GM20000 (cell line): ENCODE data around the gene KCNA10.

Experiments used
- DNase-seq: peaks from one replicate; pipeline ENCODE4 v3.0.0; 2012; ENCODE audit warnings: low spot score
- CTCF ChIP-seq: IDR thresholded peaks from 2 replicates; pipeline ENCODE4 v1.5.1; 2012; ENCODE audit warnings: mild to moderate bottlenecking, control low read depth; ENCODE audit errors: extremely low read depth, missing control alignments

Gene KCNA10

GRCh38 chr1:110545492-110545891, 26.5 kb upstream of the KCNA10 start:
- DNase-seq = no peak
- TF ChIP-seq CTCF = no peak

- no peak for DNase-seq
- no peak for TF ChIP-seq CTCF
Measured at GRCh38 chr1:110544753-110545152, 25.8 kb upstream of the KCNA10 start.

GRCh38 chr1:110542725-110543124, 23.8 kb upstream of the KCNA10 start:
- DNase-seq = peak; percentile 45
- TF ChIP-seq CTCF = no peak

- no peak for TF ChIP-seq CTCF
- no peak for DNase-seq
Measured at GRCh38 chr1:110541906-110542395, 23.0 kb upstream of the KCNA10 start.

- DNase-seq = no peak
- TF ChIP-seq CTCF = no peak
Measured at GRCh38 chr1:110540891-110541685, 22.1 kb upstream of the KCNA10 start.

GRCh38 chr1:110538921-110539320, 19.9 kb upstream of the KCNA10 start:
- DNase-seq = no peak
- no peak for TF ChIP-seq CTCF

DNA sequence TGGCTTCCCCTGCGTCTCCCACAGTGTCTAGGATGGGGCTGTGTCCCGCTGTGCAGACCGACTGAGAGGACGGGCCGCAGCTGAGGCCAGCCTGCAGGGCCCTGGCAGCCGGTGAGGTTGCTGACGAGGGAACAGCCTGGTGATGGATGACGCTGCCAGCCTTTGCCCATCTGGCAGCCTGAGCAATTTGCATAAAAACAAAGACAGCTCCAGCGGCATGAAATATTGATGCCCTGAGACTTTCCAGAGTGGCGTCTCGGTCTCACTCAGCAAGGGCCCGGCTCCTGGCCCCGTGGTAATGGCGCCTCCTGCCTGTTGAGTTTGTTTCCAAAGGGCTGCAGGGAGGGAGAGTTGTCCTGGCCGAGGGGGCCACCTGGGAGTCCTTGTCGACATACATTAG, 19.1 kb upstream of the KCNA10 start:
- no peak for DNase-seq
- no peak for TF ChIP-seq CTCF
